ENCODE results near the gene CCNY. TPM values are rescaled to one million over a fixed set of nuclear protein-coding genes. Genes with fewer than 3 reads are reported as not detected.

CCNY gene
- total RNA-seq, 1 donor from 2014 or later: 59.4 TPM

- DNase-seq (ENCODE audit: low spot score, unreplicated experiment): no peak
- Mint-ChIP-seq H3K4me1 (ENCODE audit: low read depth) (peaks cover 12% of the 10 kb centered on the region), H3K27ac (peak overlapping the region; percentile 11), H3K36me3 (ENCODE audit: insufficient read depth) (no peaks in the 10 kb centered on the region), H3K4me3 (ENCODE audit: low read depth) (no peak overlapping the region), H3K27me3 (no peaks in the 10 kb centered on the region), H3K9me3 (ENCODE audit: low read depth) (no peaks in the 10 kb centered on the region)
- TF ChIP-seq CTCF (IDR thresholded peaks at IDR 0.05; ENCODE audit: unreplicated experiment): no peak
Measured at GRCh38 chr10:35458500-35459448, 122.5 kb downstream of the CCNY start.

- Mint-ChIP-seq H3K27me3 (no peaks in the 10 kb centered on the region), H3K9me3 (ENCODE audit: low read depth) (no peaks in the 10 kb centered on the region), H3K36me3 (ENCODE audit: insufficient read depth) (no peaks in the 10 kb centered on the region), H3K4me3 (ENCODE audit: low read depth) (no peak overlapping the region), H3K4me1 (ENCODE audit: low read depth) (peaks cover 12% of the 10 kb centered on the region), H3K27ac (no peak overlapping the region)
- DNase-seq (ENCODE audit: low spot score, unreplicated experiment): no peak
- no peak for TF ChIP-seq CTCF (IDR thresholded peaks at IDR 0.05; ENCODE audit: unreplicated experiment)
Measured at GRCh38 chr10:35459449-35459847, 123.1 kb downstream of the CCNY start.

GRCh38 chr10:35460852-35461460, 124.6 kb downstream of the CCNY start:
- Mint-ChIP-seq H3K27ac (no peak overlapping the region), H3K4me1 (ENCODE audit: low read depth) (peaks cover 12% of the 10 kb centered on the region), H3K4me3 (ENCODE audit: low read depth) (no peak overlapping the region), H3K9me3 (ENCODE audit: low read depth) (no peaks in the 10 kb centered on the region), H3K36me3 (ENCODE audit: insufficient read depth) (no peaks in the 10 kb centered on the region), H3K27me3 (no peaks in the 10 kb centered on the region)
- DNase-seq (ENCODE audit: low spot score, unreplicated experiment): no peak
- TF ChIP-seq CTCF (IDR thresholded peaks at IDR 0.05; ENCODE audit: unreplicated experiment): no peak

- Mint-ChIP-seq H3K27ac (no peak overlapping the region), H3K9me3 (ENCODE audit: low read depth) (no peaks in the 10 kb centered on the region), H3K4me1 (ENCODE audit: low read depth) (peaks cover 12% of the 10 kb centered on the region), H3K36me3 (ENCODE audit: insufficient read depth) (no peaks in the 10 kb centered on the region), H3K27me3 (no peaks in the 10 kb centered on the region), H3K4me3 (ENCODE audit: low read depth) (no peak overlapping the region)
- no peak for TF ChIP-seq CTCF (IDR thresholded peaks at IDR 0.05; ENCODE audit: unreplicated experiment)
- DNase-seq (ENCODE audit: low spot score, unreplicated experiment): no peak
Measured at GRCh38 chr10:35462491-35462934, 126.2 kb downstream of the CCNY start.

GRCh38 chr10:35463105-35463867, 127.0 kb downstream of the CCNY start:
- Mint-ChIP-seq H3K9me3 (ENCODE audit: low read depth) (no peaks in the 10 kb centered on the region), H3K27ac (no peak overlapping the region), H3K4me1 (ENCODE audit: low read depth) (peaks cover 12% of the 10 kb centered on the region), H3K27me3 (no peaks in the 10 kb centered on the region), H3K36me3 (ENCODE audit: insufficient read depth) (no peaks in the 10 kb centered on the region), H3K4me3 (ENCODE audit: low read depth) (no peak overlapping the region)
- DNase-seq (ENCODE audit: low spot score, unreplicated experiment): no peak
- TF ChIP-seq CTCF (IDR thresholded peaks at IDR 0.05; ENCODE audit: unreplicated experiment): no peak
